Right renal pelvis (tissue), 4 donors: ENCODE data around the gene SLC8A3. TPM values are rescaled to one million over a fixed set of nuclear protein-coding genes. Genes with fewer than 3 reads are reported as not detected.

Experiments
- DNase-seq, 4 donors: peaks; one replicate each; pipeline ENCODE4 v3.0.0-alpha.2; 2013; ENCODE audit warnings: low read depth in 4 of 4, low spot score in 3 of 4, missing footprints in 1 of 4
- polyA plus RNA-seq, 4 donors: library from polyadenylated mRNA; unstranded; fragments of 120-200 nt; gene quantifications; one replicate each; pipeline ENCODE4 v1.2.1, GENCODE V29; 2013; ENCODE audit not compliant: insufficient read length in 4 of 4

SLC8A3 gene
- polyA plus RNA-seq, 4 donors, result 0.24 to 0.67 (median 0.42) TPM

DNA sequence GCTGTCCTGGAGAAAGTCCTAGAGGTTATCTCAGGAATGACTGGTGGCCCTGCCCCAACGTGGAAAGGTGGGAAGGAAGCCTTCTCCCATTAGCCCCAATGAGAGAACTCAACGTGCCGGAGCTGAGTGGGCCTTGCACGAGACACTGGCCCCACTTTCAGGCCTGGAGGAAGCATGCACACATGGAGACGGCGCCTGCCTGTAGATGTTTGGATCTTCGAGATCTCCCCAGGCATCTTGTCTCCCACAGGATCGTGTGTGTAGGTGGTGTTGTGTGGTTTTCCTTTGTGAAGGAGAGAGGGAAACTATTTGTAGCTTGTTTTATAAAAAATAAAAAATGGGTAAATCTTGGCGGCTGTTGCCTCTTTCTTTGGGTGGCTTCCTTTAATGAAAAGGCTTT, 156.7 kb downstream of the SLC8A3 start:
- no peak for DNase-seq

DNA sequence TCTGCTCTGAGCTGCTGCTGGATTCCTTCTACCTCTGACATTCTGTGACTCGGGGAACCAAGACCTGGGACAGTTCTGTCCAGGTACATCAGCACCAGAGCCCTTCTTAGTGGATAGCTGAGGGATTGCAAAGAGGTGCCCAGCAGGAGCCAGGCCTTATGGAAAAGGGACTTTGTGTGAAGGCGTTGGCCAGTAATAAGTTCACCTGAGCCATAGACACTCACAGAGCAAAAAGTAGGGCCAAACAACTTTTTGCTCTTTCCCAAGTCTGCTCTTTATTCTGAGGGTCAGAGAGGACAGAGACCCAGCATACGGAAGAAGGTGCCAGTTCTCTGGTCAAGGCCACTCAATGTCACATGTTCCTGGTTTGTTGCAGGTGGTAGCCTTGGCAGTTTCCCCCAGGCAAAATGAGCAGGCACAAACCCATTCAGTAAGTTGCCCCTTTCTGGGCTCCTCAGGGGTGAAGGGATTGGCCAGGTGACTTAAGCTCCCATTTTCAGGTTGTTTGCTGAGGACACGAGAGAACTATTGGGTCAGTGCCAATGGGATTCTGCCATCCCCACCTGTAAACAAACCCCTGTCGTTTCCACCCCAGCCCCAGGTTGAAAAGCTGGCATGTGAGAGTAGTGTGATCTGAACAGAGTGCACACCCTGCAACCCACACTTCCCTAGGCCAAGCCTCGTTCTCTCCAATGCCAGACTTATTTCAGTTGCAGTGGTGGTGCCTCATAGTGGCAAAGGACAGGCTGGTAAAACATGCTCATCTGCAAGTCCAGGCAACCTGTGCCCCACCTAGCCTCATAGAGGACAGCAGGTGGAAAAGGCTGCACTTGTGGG, 159.2 kb downstream of the SLC8A3 start:
- DNase-seq, result no peak

DNA sequence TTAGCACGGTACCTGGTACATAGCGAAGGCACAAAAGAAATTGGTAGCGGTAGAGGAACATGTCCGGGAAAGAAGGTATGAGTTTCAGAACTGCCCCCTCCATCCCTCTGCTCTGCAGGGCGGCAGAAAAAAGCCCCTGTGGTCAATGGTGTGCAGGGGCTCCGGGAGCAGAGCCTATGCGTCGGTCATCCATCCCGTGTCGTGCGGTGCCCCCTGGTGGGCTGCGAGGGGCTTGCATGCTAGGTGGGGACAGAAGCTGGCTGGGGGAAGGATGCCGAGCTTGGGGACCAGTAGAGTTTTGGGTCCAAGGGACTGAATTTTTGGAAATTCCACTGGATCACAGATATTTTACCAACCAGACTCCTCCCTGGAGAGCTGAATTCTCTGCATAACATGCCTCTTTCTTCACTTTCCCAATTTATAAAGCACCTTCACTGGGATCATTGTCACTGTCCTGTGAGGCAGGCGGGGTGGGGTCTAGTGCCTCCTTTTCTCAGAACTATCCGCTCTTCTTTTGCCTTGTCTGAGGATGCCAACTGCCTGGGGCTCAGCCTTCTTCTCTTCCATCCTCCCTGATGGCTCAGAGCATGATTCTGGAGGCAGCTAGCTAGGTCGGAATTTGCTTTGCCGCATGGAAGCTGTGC, 160.8 kb downstream of the SLC8A3 start:
- DNase-seq, result peak in 2 of 4 donors; percentile 44 to 59

DNA sequence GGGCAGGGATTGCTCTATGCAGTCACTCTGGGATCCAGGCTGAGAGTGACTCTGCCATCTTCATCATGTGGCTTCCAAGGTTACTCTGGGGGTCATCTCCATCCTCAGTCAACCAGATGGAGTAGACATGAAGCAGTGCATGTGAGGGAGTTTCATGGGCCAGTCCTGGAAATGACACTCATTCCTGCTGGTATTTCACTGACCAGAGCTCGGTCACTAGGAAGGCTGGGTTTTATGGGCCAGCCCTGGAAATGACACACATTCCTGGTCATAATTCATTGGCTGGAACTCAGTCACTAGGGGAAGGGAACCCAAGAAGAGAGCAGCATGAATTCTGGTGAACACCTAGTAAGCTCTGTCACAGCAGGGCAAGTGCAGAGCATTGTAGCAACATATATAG, 164.9 kb downstream of the SLC8A3 start:
- DNase-seq, result no peak

DNA sequence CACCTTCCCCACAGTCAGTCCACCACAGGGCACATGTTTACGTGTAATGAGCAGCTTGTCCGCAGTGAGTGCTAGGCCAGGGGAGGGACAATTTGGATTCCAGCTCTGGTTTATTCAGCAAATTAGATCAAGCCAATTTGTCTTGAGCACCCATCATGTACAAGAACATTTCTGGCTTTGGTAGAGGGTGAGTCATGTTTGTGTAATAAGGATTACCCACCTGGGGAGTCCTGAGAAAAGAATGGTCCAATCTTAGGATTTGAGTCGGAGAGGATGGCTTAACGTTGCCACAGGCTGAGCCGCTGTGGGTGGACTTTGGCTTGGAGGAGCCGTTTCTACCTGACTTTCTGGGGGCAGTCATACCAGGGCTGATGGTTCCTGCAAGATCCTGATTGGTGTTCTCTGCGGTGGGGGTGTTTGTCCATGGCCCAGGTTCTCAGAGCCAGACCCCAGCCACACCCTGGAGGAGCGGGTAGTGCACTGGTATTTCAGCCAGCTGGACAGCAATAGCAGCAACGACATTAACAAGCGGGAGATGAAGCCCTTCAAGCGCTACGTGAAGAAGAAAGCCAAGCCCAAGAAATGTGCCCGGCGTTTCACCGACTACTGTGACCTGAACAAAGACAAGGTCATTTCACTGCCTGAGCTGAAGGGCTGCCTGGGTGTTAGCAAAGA, 165.8 kb downstream of the SLC8A3 start:
- no peak for DNase-seq

DNA sequence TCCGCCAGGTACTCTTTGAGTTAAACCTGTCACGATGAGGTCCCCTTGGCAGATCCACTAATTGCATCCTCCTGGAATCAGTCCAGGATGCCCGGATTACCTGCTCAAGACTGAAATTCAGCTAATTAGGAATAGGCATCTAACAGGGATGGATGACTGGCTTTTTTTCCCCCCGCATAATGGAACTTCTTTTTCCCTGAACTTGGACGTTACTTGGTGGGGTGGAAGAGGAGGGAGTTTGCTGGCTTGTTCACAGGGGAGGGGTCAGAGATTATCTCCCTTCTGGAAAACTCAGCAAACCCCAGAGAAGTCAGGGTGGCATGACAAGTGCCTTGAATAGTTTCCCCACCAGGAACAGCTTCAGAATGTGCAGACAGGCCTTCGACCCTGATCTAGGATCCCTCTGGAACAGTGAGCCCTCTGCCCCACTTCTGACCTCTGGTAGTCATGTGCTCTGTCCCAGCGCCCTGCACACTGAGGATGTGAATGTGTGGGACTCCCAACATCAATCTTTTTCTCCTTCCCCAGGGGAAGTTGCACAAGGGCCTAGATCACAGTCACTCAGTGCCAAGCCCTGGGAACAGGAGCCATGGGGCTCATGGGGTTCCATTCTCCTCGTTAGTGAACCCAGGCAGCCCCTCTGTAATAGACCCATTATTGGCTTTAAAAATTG, 167.1 kb downstream of the SLC8A3 start:
- no peak for DNase-seq

DNA sequence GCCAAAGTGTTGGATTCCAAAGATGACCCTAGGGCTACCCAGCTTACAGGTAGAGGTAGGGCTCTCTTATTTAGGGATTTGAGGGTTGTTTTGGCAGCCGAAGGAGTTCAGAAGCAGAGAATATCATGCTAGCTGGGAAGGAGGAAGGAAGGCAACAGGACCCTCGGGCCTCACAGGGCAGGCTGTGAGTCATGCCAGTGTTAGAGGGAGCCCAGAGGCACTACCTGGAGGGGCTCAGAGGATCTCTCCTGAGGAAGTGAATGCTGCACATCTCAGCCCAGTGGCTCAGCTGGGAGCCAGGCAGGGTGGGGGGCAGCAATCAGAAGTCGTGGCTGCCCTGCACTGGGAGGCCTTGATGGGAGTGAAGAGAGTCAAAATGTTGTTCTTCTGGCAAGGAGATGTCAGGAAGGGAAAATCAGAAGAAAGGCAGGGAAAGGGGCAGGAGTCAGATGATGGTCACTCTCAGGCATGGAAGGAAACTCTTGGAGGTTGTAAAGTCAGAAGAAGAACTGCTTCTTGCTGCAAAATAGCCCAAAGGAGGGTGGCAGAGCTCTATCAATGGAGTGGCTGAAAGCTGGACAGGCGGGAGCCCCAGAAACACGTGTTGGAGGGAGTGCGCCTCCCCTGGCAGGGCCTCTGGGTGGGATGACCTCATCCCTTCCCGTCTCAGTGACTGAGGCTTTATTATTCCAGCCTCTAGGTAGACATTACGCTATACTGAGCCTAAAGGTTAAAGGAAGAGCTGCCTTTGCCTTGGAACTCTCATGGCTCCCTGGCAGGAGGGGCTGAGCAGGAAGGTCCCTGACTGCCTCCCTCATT, 168.2 kb downstream of the SLC8A3 start:
- no peak for DNase-seq

DNA sequence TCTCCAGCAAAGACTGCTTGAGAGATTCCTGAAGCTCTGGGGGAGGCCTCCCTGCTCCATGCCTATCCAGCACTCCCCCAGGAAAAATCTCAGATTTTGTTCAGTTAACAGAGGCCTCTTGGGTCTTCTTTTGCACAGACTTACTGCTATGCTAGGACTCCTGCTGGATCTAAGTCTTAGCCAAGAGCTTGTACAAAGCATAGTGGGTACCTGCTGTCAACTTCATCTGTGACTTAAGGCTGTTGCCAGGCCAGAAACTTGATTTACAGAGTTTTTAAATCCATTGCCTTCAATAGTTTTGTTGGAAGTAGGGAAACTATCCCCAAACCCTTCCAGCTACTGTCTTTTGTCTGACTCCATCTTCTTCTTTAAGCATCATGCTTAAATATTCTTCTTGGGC, 169.1 kb downstream of the SLC8A3 start:
- DNase-seq, result no peak

DNA sequence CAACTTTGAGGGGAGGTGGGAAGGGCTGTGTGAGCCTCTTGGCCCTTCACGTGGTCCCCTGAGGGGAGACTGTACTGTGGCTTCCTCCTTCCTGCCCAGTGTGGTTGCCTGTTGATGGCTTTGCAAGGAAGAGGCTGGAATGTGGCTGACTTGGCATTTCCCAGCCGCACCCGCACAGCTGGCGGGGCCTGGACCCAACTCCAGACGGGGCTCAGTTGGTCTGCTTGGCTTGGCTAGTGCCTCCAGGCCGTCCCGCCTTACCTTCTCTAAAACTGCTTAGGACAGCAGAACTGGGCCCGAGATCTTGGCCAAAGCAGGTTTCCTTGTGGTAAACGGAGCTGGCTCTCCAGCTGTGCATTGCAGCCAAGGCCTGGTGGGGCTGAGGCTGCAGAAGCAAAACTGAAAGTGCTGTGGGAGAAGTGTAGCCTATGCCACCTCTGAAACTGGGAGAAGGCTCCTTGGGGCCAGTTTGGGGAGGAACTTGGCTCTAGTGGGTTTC, 170.0 kb downstream of the SLC8A3 start:
- DNase-seq, result no peak

DNA sequence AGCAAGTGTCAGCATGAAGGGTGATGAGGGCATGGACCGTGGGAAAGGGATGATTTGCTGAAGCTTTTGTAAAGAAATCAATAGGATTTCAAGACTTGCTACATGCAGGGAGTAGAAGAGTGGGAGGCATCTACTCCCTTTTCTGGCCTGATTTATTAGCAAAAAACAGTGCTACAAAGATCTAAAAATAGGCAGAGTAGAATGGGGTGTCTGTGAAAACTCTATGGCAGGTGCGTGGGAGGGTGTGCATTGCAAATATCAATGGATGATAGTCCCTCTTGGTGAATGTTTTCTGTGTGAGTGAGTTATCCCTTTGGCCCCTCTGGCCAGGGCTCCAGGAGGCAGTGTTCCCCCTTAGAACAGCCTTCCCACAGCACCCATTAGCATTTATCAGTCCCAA, 170.5 kb downstream of the SLC8A3 start:
- no peak for DNase-seq

DNA sequence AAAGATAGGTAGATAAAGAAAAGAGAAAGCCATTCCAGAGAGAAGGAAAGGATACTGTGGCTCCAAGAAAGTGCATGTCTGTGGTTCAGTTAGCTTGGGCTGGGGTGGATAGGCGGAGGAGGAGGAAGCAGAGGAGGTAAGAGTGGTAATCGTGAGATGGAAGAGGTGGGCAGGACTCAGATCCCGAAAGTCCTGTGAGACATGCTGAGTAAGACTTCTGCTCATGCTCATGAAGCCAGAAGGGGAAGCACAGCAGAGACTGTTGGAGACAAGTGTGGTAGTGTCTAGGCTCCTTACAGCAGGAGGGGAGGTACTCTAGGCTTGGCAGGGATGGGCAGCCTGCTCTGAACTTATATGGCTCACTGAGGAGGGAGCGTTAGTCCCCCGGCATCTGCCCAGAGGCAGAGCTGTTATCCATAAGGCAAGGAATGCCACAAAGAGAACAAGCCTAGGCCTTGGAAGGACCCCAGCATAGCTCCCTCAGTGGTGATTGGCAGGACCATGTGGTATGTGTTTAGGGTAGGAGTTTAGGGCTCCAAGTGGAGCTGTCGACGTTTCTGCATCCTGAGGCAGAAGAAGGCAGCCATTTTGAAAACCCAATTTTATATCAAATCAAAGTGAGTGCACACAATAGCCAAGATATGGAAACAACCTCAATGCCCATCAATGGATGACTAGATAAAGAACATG, 174.2 kb downstream of the SLC8A3 start:
- no peak for DNase-seq

DNA sequence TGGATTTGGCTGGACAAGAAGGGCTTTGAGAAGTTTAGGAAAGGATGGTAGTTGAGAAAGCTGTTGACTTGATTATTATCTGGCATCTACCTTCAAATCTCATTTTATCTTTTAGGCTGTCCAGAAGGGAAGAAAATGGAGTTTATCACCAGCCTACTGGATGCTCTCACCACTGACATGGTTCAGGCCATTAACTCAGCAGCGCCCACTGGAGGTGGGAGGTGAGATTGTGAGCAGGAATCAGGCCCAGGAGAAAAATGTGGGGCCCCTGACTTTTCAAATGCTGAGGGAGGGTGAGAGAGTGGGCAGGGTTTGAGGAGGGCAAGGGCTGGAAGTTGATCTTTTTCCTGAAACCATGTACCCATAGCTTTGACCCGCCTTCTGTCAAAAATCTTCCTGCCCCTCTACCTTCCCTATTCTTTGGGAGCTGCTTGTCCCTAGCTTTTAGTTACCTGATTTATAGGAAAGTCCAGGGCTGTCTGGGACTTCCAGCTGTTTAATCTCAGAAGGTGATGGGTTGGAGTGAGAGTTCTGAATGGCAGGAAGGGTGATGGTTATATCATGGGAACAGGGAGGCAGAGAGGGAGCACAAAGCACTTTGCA, 175.4 kb downstream of the SLC8A3 start:
- no peak for DNase-seq

DNA sequence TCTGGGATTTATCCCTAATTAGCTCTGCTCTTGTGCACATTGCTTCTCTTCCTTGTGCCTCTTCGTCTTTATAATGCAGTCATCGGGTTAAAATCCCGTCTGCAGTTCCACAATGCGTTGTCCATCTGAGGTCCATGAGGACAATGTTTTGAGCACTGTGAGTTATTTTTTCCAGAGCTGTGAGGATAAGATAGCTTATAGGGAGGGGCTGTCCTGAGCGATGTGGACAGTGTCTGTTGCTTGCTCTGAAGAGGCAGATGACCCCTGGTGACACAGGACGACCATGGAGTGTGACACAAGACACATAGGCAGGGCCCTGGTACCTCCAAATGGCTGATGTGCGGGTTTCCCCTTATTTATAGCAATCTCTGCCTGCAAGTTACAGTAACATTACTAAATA, 177.0 kb downstream of the SLC8A3 start:
- no peak for DNase-seq

DNA sequence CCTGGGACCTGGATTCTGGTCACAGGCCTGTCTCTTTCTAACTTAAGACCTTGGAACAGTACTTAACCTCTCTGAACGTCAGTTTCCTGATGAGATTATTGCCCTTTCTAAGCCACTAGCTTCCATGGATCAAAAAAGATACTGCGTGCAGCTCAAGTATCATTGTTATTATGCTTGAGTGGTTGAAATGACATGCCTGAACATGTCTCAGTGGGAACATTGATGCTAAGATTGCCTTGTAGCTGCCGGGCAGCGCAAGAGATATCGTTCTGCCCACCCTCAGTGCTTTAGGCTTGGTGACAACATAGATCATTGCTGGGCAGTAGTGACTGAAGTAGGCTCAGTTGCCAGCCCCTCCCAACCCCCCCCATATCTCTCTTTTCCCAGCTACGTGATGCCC, 177.7 kb downstream of the SLC8A3 start:
- no peak for DNase-seq

DNA sequence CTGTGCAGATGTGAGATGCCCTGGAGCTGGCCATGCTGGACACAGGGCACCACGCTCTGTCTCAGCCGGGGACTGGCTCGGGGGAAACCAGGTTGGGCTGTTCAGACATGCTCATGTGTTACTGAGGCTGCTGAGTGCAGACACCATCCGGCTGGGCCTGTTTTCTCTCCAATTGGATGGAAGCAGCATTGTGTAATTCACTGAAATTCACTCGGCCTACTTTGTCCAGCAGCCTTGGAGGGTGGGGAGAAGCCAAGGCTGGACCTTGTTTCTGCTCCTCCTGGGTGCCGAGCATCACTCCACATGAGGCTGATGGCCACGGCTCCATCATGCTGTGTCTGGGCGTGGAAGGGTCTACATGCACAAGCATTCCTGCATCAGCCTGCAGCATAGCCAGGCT, 178.8 kb downstream of the SLC8A3 start:
- DNase-seq, result no peak

DNA sequence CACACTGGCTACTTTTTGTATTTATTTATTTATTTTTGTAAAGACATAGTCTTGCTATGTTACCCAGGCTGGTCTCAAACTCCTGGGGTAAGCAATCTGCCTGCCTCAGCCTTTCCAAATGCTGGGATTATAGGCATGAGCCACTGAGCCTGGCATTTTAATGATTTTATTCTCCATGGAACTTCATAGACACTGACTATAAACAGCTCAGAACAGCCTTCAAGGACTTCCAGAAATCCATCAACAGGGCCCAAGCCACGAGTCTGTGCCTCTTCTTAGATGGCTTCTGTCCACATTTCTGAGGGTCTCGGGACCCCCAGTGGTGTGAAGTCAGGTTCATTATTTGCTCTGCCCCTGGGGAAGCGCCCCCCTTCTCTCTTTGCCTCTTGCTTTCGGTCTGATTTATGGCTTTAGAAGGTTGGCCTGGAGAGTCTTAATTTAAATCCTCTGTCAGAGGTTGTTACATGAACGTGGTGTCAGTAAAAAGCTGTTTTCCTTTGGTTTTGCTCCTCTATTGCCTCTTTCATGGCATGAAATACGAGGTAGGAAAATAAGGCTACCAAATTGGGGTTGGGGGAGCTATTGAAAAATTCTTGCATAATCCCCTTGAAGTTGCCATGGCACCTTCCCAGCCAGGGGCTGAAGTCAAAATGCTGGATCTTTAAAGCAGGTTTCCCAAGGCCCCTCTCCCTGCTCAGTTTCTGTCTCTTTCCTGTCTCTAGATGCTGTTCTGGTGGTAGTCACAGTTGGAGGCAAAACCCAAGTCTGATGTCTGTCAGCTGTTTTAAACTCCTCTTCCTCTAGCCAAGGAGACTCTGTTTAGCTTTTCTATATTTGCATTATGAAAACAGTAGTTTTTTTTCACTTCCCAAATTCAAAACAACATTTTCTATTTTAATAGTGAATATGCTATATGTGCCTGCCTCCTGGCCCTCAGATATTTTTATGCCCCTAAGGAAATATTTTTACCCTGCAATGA, 180.2 kb downstream of the SLC8A3 start:
- DNase-seq, result no peak

DNA sequence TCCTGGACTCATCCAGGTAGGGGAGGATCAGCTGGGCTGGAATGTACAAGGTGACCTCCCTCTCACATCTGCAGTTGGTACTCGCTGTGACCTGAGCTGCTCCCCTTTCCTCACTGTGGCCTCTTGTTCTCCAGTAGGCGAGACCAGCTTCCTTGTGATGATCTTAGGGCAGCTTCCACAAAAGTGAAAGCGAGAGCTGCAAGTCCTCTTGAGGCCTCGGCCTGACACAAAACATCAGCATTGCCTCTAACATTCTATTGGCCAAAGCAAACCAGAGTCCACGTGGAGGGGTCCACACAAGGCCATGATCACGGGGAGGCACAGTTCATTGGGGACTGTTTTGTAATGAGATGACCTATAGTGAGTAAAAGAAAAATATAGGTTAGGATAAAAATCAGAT, 182.1 kb downstream of the SLC8A3 start:
- no peak for DNase-seq

DNA sequence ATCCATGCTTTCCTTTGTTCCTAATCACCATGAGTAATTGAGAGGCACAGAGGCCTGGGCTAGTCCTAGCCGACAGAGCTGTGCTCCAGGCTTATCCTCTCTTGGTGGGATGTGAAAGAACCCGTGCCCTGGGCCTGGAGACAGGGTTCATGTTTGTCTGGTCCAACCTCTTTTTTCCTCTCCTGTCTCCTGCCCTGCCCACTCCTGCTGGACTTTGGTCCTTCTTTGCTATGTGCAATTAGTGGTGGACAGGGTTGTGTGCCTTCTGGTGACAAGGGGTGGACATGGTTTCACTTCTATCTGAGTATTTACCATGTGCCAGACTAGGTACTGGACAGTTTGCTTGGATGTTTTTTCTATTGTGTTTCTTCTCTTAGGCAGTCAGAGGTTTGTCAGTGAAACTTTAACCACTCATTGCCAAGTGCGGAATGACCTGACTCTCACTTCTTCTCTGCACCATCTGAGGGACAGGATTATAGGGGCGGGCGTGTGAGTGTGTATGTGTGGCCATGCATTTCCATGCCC, 183.4 kb downstream of the SLC8A3 start:
- DNase-seq, result no peak
